ENCODE data around the gene TMEM39B. TPM values are rescaled to one million over a fixed set of nuclear protein-coding genes. Genes with fewer than 3 reads are reported as not detected.
"Not testable (repeated sequence)": the region's sequence is repeated elsewhere in the genome, so short reads cannot be mapped to it uniquely, and the experiment has no call there.

Gene TMEM39B
- total RNA-seq, 4 donors from 2014 or later = 1.7 to 5.4 (median 2.9) TPM

DNA sequence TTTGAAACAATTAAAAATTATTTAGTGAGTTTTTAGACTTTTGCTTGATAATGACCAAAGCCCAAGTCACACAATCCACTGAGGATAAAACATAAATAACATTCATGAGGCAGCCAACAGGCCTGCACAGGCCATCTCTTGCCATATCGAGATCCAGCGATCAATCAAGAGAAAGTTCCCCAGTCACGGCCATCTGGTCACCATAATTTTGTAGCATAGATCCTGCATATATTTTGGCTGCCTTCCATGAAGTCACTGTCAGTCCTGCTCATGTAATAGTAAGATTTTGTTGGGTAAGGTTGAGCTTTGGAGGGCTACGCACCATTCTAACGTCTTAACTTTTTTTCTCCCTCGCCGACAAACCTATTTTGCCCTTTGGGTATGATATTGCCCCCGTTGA is 52.6 kb downstream of the TMEM39B start:
- Histone ChIP-seq H3K36me3 (peaks cover 0 to 2% of the 10 kb centered on the region in 2 donors), H3K9me3 (no peaks in the 10 kb centered on the region), H3K4me1 (peaks cover 0 to 63% (median 6%) of the 10 kb centered on the region in 3 donors), H3K27ac (no peak overlapping the region), H3K4me3 (no peak overlapping the region), H3K27me3 (no peaks in the 10 kb centered on the region)
- 77 to 88% methylated on average over 8 of the region's 8 CpGs for WGBS, 2 donors (ENCODE audit: low coverage in 1 of 2)
- ATAC-seq = no peak
- no peak for TF ChIP-seq POLR2AphosphoS5 (IDR thresholded peaks at IDR 0.05)
- TF ChIP-seq EP300 (IDR thresholded peaks at IDR 0.05) = no peak
- TF ChIP-seq POLR2A (IDR thresholded peaks at IDR 0.05) = no peak
- no peak for TF ChIP-seq CTCF (IDR thresholded peaks at IDR 0.05)

GRCh38 chr1:32126770-32127169 is 54.0 kb downstream of the TMEM39B start:
- H3K4me3 ChIP-seq = no peak overlapping the region
- no peaks in the 10 kb centered on the region for H3K27me3 ChIP-seq
- WGBS, 2 donors (ENCODE audit: low coverage in 1 of 2) = 85 to 98% methylated on average over 3 of the region's 3 CpGs
- H3K9me3 ChIP-seq = no peaks in the 10 kb centered on the region
- H3K36me3 ChIP-seq = peaks cover 0 to 12% of the 10 kb centered on the region in 2 donors
- peaks cover 0 to 49% (median 2%) of the 10 kb centered on the region in 3 donors for H3K4me1 ChIP-seq
- TF ChIP-seq EP300 (IDR thresholded peaks at IDR 0.05) (no peak), POLR2A (IDR thresholded peaks at IDR 0.05) (no peak), CTCF (IDR thresholded peaks at IDR 0.05) (no peak), POLR2AphosphoS5 (IDR thresholded peaks at IDR 0.05) (no peak)
- no peak for ATAC-seq
- H3K27ac ChIP-seq = no peak overlapping the region

- no peak for TF ChIP-seq POLR2A (IDR thresholded peaks at IDR 0.05)
- TF ChIP-seq CTCF (IDR thresholded peaks at IDR 0.05) = peak in 2 of 4 experiments; percentile 6 to 12
- WGBS, 2 donors (ENCODE audit: low coverage in 1 of 2) = 62 to 78% methylated on average over 4 of the region's 4 CpGs
- H3K4me1 ChIP-seq = peaks cover 0 to 41% (median 0%) of the 10 kb centered on the region in 3 donors
- no peak overlapping the region for H3K27ac ChIP-seq
- H3K9me3 ChIP-seq = no peaks in the 10 kb centered on the region
- no peak overlapping the region for H3K4me3 ChIP-seq
- H3K27me3 ChIP-seq = no peaks in the 10 kb centered on the region
- H3K36me3 ChIP-seq = peaks cover 0 to 12% of the 10 kb centered on the region in 2 donors
- no peak for ATAC-seq
Observed at GRCh38 chr1:32127409-32128198, 54.9 kb downstream of the TMEM39B start.

DNA sequence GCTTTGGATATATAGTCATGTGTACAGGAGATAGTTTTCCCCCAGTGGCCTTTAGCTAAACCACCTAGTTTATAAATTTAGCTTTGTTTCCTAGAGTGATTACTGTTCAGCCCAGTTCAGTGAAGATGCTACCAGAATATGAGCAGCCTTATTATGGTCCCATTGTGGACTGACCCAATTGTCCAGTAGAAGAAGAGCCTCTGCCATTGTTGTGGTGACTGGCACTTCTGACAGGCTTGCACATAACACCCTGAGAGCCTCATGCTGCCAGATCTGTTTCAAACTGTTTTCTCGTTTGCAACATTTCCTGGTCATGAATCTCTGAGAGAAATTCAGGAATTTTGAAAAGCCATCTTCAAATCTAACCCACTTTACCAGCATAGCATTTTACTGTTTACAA is 55.7 kb downstream of the TMEM39B start:
- no peak overlapping the region for H3K4me3 ChIP-seq
- no peaks in the 10 kb centered on the region for H3K9me3 ChIP-seq
- 11 to 70% methylated on average over 1 of the region's 1 CpG for WGBS, 2 donors (ENCODE audit: low coverage in 1 of 2)
- TF ChIP-seq POLR2AphosphoS5 (IDR thresholded peaks at IDR 0.05) = no peak
- TF ChIP-seq EP300 (IDR thresholded peaks at IDR 0.05) = no peak
- no peak for TF ChIP-seq CTCF (IDR thresholded peaks at IDR 0.05)
- no peak for TF ChIP-seq POLR2A (IDR thresholded peaks at IDR 0.05)
- no peak for ATAC-seq
- H3K4me1 ChIP-seq = peaks cover 0 to 38% (median 0%) of the 10 kb centered on the region in 3 donors
- H3K27ac ChIP-seq = no peak overlapping the region
- no peaks in the 10 kb centered on the region for H3K27me3 ChIP-seq
- peaks cover 0 to 12% of the 10 kb centered on the region in 2 donors for H3K36me3 ChIP-seq

DNA sequence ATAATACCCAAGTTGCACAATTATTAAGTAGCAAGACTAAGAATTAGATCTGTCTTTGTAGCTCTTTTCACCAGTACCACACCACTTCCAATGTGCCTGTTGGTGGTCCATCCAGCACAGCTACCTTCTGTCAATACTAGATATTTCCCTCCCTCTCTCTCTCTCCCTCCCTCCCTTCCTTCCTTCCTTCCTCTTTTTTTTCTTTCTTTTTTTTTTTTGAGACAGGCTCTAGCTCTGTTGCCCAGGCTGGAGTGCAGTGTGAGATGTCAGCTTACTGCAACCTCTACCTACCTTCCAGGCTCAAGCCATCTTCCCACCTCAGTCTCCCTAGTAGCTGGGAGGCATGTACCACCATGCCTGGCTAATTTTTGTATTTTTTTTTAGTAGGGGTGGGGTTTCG is 56.2 kb downstream of the TMEM39B start:
- H3K9me3 ChIP-seq = no peaks in the 10 kb centered on the region
- H3K4me3 ChIP-seq = no peak overlapping the region
- no peaks in the 10 kb centered on the region for H3K27me3 ChIP-seq
- no peak for ATAC-seq
- peaks cover 0 to 12% of the 10 kb centered on the region in 2 donors for H3K36me3 ChIP-seq
- no peak overlapping the region for H3K27ac ChIP-seq
- no peak for TF ChIP-seq POLR2A (IDR thresholded peaks at IDR 0.05)
- TF ChIP-seq EP300 (IDR thresholded peaks at IDR 0.05) = no peak
- TF ChIP-seq CTCF (IDR thresholded peaks at IDR 0.05) = no peak
- TF ChIP-seq POLR2AphosphoS5 (IDR thresholded peaks at IDR 0.05) = no peak
- H3K4me1 ChIP-seq = peaks cover 0 to 41% (median 0%) of the 10 kb centered on the region in 3 donors
- WGBS, 2 donors (ENCODE audit: low coverage in 1 of 2) = 100% methylated on average over 1 of the region's 1 CpG; no CpG with 5 or more reads in 1 of the 2 donors

GRCh38 chr1:32133950-32134280 is 61.2 kb downstream of the TMEM39B start:
- not testable (repeated sequence) for H3K4me3 ChIP-seq, ATAC-seq, H3K27me3 ChIP-seq, H3K9me3 ChIP-seq
- 86 to 90% methylated on average over 8 to 9 of the region's 9 CpGs for WGBS, 2 donors (ENCODE audit: low coverage in 1 of 2)
- H3K27ac ChIP-seq = peak overlapping the region in 3 of 4 donors; percentile 60 to 69 (median 65)
- H3K36me3 ChIP-seq = peaks cover 0 to 16% of the 10 kb centered on the region in 2 donors
- H3K4me1 ChIP-seq = peaks cover 0 to 30% (median 0%) of the 10 kb centered on the region in 3 donors

Data from gastroesophageal sphincter (tissue), 4 donors.